22Rv1 (cell line): ENCODE data around the gene TMED10.

Experiments used
- CTCF ChIP-seq: fragments of 450-650 bp; IDR thresholded peaks from 2 replicates; pipeline ENCODE4 v1.5.1; 2017; ENCODE audit warnings: mild to moderate bottlenecking
- ZFX ChIP-seq: fragments of 450-650 bp; IDR thresholded peaks from 2 replicates; pipeline ENCODE4 v1.6.1; 2017; ENCODE audit warnings: antibody characterized with exemption, borderline replicate concordance

- no peak for TF ChIP-seq CTCF
- no peak for TF ChIP-seq ZFX
These were observed 42.8 kb downstream of the TMED10 start for GRCh38 chr14:75133597-75133996.
